Endothelial cell of hepatic sinusoid (primary cell): ENCODE data around the gene SLC7A6OS.

Experiments used
- in situ Hi-C: cut with HindIII; loops from 2 replicates; pipeline ENCODE4 v1.10.0; 2017; ENCODE audit warnings: low sequenced_read_pairs

Gene SLC7A6OS

DNA sequence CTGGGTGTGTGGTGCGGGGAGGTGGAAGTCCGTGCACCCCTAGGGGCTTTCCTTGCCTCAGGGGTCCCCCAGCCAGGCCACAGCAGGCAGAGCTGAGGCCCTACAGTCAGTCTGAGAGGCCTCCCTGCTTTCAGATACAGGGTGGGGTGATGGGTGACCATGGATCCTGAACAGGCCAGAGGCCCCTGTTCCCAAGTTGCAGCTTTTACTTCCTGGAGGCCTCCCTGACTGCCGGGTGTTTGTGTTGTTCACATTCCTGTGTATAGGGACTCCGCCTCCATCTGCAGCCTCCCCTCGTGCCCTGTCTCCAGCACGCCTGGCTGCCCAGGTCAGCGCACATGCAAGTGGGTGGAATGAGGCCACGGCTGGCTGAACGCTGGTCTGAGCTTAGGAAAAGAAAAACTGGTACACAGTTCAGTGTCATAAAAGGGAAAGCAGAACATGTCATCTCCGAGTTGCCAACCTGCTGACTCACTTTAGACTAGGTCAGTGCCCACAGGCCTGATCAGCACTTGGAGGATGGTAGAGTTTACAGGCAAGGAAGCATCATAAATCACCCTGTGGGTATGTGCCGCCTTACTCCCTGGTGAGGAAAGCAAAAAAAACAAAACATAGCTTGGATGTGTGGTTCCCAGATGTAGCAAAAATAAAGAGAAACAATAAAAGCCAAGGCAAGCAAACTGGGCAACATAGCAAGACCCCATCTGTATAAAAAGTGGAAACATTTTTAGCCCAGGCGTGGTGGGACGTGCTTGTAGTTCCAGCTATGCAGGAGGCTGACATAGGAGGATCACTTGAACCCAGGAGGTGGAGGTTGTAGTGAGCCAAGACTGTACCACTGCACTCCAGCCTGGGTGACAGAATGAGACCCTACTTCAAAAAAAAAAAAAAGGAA, 52.6 kb downstream of the SLC7A6OS start:
- in situ Hi-C loops: no loop called here

- in situ Hi-C loops: no loop called here
Measured at GRCh38 chr16:68257251-68257905, 53.4 kb downstream of the SLC7A6OS start.

- in situ Hi-C loops: no loop called here
Measured at GRCh38 chr16:68255712-68256111, 55.0 kb downstream of the SLC7A6OS start.

DNA sequence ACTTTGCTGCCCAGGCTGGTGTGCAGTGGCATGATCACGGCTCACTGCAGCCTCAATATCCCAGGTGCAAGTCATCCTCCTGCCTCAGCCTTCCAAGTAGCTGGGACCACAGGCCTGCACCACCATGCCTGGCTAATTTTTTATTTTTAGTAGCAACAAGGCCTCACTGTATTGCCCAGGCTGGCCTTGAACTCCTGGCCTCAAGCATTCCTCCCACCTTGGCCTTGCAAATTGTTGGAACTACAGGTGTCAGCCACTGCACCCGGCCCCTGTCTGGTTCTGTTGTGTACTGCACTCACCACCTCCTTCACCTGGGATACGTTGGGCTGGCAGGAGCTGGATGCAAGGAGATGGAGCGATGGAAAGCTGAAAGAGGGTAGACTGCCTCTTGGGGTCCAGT, 57.0 kb downstream of the SLC7A6OS start:
- in situ Hi-C loops: no loop called here

- in situ Hi-C loops: no loop called here
Measured at GRCh38 chr16:68252383-68252782, 58.4 kb downstream of the SLC7A6OS start.

DNA sequence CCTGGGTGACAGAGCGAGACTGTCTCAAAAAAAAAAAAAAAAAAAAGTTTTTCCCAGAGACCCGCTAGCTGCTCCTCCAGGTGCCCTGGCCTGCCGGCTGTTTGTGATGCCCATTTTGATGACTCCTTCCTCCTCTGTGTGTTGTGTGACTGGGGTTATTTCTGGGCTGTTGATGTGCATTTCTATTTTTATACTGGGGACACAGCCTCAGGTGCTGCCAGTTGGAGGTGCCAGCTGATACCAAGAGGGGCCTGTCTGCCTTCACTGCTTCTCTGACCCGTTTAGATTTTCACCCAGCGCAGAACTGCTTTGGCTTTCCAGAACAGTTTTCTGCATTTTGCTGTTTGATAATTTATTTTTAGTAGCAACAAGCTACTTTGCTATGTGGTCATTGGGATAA, 58.9 kb downstream of the SLC7A6OS start:
- in situ Hi-C loops: no loop called here

DNA sequence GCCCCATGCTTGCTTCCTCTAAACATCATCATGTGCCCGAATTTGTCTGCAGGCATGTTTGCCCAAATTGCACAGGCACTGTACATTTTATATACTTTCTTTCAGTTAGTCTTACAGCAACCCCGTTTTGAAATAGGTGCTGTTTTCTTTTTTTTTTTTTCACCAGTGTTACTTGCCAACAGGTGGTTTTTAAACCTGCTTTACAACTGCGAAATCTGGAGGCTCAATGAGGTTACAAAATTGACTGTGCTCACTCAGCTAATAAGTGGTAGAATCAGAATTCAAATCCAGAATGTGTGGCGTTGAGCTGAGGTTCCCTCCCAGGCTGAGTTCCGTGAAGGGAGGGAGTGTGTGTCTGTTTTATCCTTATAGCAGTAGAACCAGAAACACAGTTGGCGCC, 59.8 kb downstream of the SLC7A6OS start:
- in situ Hi-C loops: no loop called here

GRCh38 chr16:68249371-68249770, 61.4 kb downstream of the SLC7A6OS start:
- in situ Hi-C loops: loop anchor here (5.0 kb wide), 1 partner anchor 83 kb away; no protein-coding TSS in a partner anchor
